VCaP (cell line): ENCODE data around the gene OTOGL.

Experiments
- H3K27ac ChIP-seq: fragments of 450-650 bp; 2 replicates; pipeline ENCODE4 v1.5.1; 2017
- TF ChIP-seq, protein P1 (sequence below): fragments of 450-650 bp; conservative IDR thresholded peaks from 2 replicates; pipeline ENCODE4 v1.5.1; 2017; ENCODE audit warnings: mild to moderate bottlenecking, moderate library complexity

Gene OTOGL

GRCh38 chr12:80195737-80196136, 96.4 kb downstream of the OTOGL start:
- TF ChIP-seq, protein P1, sequence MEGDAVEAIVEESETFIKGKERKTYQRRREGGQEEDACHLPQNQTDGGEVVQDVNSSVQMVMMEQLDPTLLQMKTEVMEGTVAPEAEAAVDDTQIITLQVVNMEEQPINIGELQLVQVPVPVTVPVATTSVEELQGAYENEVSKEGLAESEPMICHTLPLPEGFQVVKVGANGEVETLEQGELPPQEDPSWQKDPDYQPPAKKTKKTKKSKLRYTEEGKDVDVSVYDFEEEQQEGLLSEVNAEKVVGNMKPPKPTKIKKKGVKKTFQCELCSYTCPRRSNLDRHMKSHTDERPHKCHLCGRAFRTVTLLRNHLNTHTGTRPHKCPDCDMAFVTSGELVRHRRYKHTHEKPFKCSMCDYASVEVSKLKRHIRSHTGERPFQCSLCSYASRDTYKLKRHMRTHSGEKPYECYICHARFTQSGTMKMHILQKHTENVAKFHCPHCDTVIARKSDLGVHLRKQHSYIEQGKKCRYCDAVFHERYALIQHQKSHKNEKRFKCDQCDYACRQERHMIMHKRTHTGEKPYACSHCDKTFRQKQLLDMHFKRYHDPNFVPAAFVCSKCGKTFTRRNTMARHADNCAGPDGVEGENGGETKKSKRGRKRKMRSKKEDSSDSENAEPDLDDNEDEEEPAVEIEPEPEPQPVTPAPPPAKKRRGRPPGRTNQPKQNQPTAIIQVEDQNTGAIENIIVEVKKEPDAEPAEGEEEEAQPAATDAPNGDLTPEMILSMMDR = no peak
- no peak overlapping the region for H3K27ac ChIP-seq

- TF ChIP-seq, protein P1 = no peak
- no peak overlapping the region for H3K27ac ChIP-seq
Observed at GRCh38 chr12:80196419-80196818, 97.1 kb downstream of the OTOGL start.

DNA sequence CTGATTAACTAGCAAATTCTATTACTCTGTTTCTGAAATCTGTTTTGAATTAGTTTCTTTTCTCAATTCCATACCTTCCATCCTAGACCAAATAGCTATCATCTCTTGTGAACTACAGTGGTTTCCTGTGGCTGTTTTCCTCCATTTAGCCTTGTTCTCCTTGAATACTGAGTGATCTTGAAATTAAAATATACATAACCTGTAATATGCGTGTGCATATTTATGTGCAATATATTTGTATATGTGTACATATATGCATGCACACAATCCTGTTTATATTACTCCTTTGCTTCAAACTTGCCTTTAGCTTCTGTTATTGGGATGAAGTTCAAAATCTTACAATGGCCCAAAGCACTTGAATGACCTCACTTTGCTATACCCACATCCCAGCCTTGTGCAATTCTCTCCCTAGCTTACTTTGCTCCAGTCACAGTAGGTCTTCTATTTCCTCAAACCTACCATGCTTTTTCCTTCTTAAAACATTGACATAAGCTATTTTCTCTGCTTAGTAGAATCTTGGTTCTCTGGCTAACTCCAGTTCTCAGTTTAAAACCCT, 99.5 kb downstream of the OTOGL start:
- TF ChIP-seq, protein P1 = no peak

DNA sequence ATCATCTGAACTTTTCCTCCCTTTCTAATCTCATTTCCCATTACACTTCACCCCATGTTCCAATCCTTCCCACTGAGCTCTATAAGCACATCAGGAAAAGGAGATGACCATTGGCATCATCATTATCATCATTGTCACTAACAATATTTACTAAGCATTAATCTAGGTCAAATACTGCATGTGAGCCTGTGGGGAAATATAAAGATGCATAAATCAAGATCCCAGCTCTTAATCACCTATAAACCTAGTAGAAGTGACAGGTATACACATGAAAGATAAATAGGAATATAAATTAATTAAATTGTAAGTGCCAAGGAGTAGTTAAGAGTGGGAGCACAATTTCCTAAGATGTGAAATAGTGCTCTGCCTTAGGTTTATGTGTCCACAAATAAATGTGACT, 100.6 kb downstream of the OTOGL start:
- H3K27ac ChIP-seq = no peak overlapping the region

More for the DNA sequence above, 99.5 kb downstream of the OTOGL start:
- H3K27ac ChIP-seq = no peak overlapping the region

DNA sequence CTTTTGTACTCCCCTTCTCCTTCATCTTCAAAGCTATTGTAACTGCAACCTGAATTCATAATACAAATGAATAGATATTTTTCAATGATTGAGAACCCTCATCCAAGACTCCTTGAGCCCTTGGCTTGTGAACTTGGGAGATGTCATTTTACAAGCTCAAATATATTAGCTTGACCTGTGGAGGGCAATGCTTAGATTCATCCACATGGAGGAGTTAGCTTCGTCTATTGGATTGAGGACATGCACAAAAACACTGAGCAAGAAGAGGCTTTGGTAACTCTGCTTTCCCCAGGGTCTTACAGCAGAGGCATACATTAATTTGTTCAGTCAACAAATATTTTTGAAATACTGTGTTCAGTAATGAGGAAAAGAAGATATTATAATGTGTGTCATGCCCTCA, 101.1 kb downstream of the OTOGL start:
- no peak overlapping the region for H3K27ac ChIP-seq
- TF ChIP-seq, protein P1 = no peak

More for the DNA sequence above, 100.6 kb downstream of the OTOGL start:
- TF ChIP-seq, protein P1 = no peak

- TF ChIP-seq, protein P1 = no peak
Observed at GRCh38 chr12:80201908-80202307, 102.6 kb downstream of the OTOGL start.

DNA sequence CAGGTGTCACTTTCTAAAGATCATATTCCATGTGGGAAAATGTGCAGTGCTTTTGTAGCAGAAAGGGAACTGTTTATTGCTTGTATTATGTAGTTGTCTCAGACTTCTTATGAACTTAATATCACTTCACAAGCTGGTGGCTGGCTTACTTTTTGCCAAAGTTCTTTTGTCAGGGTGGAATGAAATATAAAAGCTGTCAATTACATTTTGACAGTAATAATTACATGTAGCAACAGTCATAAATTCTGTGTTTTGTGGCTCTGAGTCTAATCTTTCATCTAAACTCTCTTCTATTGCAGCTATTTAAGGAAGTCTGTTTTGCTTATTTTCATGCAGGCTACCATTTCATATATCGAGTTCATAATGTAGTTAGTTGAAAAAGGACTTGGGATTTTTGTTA, 106.6 kb downstream of the OTOGL start:
- TF ChIP-seq, protein P1 = no peak

More at GRCh38 chr12:80201908-80202307, 102.6 kb downstream of the OTOGL start:
- no peak overlapping the region for H3K27ac ChIP-seq

More for the DNA sequence above, 106.6 kb downstream of the OTOGL start:
- no peak overlapping the region for H3K27ac ChIP-seq
